Keratinocyte (primary cell): Measurements from ENCODE around the gene RNASE7.

ENCODE experiments used
- EZH2 ChIP-seq: IDR thresholded peaks from one replicate; pipeline ENCODE4 v1.6.1; 2012; ENCODE audit warnings: inconsistent platforms, mild to moderate bottlenecking, low read length, moderate library complexity
- TF ChIP-seq, protein P1 (sequence below), 3 experiments: IDR thresholded peaks in 1 of 3; conservative IDR thresholded peaks in 1 of 3; optimal IDR thresholded peaks in 1 of 3; 2 replicates in 2 of 3; 3 replicates in 1 of 3; pipeline versions ENCODE3 to v1.5.1; 2011; ENCODE audit warnings: low read length in 3 of 3, mild to moderate bottlenecking in 3 of 3, moderate library complexity in 2 of 3, control low read depth in 1 of 3, inconsistent platforms in 1 of 3; ENCODE audit not compliant: insufficient read depth in 2 of 3; ENCODE audit errors: extremely low read depth in 1 of 3

DNA sequence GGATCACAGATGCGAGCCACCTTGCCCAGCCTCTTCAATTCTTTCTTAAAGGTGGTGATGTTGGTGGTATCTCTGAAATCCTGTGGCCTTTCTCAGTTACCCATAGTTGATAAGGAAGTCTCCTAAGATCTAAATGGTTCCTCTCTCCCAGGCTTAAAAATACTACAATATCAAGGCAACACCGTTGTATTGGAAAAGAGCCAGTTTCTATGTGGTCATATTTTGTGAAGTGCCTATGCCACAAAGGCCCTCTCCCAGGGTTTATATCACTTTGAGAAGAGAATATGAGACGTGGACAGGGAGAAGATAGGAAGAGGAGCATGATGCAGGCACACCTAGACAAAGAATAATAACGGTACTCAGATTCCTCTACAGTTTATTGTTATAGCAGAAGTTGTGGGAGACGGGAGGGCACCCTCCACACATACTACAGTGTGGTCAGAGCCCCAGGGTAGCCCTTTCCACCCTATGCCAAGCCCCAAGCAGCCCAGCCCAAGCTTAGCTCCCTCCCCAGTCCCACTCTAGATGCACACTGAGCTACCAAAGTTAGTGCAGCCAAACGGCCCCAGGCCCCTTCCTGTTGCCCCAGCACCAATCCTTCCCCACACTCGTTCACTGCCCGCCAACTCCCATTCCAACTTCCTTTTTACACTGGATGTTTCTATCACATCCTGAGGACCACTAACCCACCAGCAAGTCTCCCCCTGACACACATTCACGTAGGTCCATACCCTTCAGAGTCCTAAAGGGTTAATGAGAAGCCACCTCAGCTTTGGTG is 25.6 kb upstream of the RNASE7 start:
- TF ChIP-seq, protein P1, sequence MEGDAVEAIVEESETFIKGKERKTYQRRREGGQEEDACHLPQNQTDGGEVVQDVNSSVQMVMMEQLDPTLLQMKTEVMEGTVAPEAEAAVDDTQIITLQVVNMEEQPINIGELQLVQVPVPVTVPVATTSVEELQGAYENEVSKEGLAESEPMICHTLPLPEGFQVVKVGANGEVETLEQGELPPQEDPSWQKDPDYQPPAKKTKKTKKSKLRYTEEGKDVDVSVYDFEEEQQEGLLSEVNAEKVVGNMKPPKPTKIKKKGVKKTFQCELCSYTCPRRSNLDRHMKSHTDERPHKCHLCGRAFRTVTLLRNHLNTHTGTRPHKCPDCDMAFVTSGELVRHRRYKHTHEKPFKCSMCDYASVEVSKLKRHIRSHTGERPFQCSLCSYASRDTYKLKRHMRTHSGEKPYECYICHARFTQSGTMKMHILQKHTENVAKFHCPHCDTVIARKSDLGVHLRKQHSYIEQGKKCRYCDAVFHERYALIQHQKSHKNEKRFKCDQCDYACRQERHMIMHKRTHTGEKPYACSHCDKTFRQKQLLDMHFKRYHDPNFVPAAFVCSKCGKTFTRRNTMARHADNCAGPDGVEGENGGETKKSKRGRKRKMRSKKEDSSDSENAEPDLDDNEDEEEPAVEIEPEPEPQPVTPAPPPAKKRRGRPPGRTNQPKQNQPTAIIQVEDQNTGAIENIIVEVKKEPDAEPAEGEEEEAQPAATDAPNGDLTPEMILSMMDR (optimal IDR thresholded peaks at IDR 0.05 in 1 of 3, IDR thresholded peaks at IDR 0.05 in 1 of 3, conservative IDR thresholded peaks at IDR 0.05 in 1 of 3; ENCODE audit: extremely low read depth in 1 of 3, insufficient read depth in 2 of 3, low read length in 3 of 3) = no peak
- TF ChIP-seq EZH2 = no peak
